GM18517 (cell line): Measurements from ENCODE around the gene SRMS.

Experiments used
- ATAC-seq: cut with Tn5 transposase; IDR thresholded peaks from one replicate; pipeline ENCODE4 v1.9.1; 2021; ENCODE audit warnings: mild to moderate bottlenecking, moderate library complexity; ENCODE audit not compliant: unreplicated experiment

SRMS gene, protein sequence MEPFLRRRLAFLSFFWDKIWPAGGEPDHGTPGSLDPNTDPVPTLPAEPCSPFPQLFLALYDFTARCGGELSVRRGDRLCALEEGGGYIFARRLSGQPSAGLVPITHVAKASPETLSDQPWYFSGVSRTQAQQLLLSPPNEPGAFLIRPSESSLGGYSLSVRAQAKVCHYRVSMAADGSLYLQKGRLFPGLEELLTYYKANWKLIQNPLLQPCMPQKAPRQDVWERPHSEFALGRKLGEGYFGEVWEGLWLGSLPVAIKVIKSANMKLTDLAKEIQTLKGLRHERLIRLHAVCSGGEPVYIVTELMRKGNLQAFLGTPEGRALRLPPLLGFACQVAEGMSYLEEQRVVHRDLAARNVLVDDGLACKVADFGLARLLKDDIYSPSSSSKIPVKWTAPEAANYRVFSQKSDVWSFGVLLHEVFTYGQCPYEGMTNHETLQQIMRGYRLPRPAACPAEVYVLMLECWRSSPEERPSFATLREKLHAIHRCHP

DNA sequence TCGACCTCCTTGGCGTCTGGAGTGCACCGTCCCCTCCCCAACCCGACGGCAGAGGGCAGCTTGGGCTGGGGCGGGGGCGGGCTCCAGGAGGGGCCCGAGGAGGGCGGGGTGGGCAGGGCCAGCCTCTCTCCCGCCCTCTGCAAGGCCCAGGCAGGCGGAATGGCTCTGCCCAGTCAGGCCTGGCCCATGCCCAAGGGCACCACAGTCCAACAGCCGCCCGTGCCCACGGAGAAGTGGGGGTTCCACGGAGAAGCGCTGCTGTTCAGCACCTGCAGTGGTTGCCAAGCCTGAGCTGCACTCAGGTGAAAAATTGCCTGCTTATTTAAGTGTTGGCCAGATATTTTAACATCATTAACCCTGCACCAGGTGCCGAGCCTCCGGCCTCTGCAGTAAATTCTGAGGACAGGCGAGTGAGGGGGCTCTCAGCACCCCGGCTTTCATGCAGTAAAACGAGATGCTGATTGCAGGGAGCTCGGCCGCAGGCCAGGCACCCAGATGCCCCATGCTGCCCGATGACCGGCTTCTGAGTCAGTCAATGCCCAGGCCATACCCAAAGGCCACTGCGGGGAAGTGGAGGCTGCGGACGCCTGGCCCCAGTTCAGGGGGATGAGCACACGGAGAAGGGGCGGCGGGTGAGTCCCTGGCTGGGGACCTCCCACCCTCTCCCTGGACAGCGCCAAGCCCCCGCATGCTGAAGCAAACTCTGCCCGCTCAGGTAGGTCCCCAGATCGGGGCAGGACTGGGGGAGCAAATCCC is at the start of gene SRMS:
Gene SRMS (minus strand): TSS at position 25 of the 756 bp plus-strand sequence. CDS start 286 bp downstream, outside the sequence.
- no peak for ATAC-seq

DNA sequence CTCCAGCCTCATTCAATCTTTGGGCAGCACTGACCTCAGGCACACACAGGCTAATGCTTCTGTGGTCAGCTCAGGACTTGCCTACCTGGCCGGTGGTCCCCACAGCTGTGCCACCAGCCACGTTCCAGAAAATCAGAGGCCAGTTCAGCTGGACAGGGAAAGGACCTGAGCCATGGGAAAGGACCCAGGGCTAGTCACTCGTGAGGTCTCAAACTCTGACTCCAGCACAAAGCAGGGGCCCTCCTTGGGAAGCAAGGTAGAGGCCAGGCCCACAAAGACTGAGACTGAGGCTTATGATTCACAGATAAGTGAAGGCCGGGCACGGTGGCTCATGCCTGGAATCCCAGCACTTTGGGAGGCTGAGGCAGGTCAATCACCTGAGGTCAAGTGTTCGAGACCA is 48.9 kb upstream of the SRMS start:
- no peak for ATAC-seq

DNA sequence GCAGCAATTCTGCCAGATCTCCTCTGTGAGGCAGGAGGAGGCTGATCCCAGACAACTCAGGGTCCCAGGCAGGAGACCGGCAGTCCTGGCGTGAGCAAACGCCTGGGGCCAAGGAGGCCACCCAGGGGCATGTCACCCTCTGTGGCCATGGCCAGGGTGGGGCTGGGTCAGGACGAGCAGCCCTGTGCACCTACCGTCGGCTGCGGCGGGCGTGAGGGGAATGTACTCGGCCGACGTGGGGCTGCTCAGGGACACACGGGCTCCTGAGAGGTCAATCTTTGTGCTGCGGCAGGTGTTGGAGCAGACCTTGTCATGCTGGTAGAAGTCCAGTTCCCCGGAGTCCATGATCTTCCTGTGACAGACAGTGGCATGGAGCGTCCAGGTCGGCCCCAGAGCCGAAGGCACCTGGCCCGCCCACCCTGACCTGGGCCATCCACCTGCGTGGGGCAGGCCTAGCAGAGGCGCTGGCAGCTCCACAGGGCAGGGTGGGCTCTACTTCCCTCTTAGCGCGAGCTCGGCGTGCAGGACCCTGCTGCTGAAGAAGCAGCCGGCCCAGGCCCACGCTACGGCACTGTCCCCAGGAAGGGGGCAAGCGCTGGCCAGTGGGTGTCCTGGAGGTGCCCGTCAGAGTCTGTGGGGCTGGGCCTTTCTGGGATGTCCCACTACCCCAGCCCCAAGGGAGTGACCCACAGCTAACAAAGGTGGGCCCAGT is 48.0 kb upstream of the SRMS start:
- no peak for ATAC-seq

DNA sequence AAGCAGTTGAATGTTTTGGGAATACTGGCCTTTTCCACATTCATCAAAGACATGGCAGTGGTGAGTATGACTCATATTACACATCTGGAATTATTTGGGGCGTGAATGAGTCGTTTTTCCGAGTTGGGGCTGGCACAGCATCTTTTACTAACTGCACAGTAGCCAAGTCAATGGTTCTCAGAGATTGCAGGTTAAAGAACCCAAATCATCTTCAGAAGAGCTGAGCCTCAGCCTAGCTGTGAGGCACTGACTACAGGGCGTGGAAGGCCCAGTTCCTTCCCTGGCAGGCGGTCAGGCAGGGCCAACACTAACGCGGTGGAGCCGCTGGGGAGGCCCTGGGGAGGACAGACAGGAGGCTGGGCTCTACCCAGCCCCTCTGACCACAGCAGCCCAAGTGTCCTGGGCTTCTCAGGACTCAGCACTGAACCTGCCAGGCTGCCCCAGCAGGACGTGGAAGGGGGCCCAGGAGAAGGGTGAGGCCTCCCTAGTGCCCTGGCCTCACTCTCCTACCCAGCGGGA is 46.6 kb upstream of the SRMS start:
- ATAC-seq: no peak

DNA sequence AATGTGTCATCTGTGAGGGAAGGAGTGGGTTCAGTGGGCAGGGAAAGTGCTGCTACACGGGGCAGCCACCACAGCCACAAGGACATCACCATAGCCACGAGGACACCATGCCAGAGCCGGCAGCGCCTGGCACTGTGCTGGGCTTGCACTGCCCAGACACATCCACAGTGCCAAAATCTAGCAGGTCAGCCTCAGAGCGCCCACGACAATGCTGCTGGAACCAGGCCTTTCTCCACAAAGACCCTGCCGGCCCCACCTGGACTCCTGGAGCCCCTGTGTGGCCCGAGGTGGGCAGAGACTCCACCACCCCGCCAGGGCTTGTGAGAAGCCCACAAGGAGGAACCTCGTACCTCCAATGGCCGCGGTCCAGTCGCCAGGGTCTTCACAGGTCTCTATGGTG is 45.1 kb upstream of the SRMS start:
- ATAC-seq: no peak

DNA sequence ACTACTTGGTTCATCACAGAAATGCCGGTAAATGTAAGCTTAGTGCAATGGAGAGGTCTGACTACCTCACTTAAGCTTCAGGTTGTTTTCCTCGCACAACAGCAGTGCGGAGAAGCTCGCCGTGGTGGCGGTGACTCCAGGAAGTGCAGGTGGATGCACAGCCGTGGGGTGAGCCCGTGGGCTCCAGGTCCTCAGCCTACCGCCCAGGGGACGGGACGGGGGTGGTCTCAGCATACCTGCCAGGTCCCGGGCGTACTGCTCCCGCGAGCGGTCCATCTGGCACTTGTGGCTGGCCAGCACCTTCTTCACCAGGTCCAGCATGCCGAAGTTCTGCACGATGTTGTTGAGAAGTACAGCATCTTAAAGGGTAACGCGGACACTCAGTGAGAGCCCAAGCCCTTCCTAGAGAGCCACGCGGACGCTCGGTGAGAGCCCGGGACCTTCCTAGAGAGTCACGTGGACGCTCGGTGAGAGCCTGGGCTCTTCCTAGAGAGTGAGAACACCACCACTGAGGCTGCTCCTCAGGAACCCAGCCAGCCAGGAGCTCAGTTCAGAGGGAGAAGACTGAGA is 44.3 kb upstream of the SRMS start:
- no peak for ATAC-seq

DNA sequence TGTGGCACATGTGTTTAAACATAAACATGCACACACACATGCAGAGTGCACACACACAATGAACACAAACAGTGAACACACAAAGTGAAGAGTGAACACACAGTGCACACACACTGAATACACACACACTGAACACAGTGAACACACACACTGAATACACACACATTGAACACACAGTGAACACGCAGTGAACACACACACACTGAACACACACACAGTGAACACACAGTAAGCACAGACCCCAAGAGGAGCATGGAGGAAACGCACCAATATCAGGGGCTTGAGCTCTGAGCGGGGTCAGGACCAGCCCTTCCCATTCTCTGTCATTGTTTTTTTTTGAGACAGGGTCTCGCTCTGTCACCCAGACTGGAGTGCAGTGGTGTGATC is 43.6 kb upstream of the SRMS start:
- no peak for ATAC-seq

DNA sequence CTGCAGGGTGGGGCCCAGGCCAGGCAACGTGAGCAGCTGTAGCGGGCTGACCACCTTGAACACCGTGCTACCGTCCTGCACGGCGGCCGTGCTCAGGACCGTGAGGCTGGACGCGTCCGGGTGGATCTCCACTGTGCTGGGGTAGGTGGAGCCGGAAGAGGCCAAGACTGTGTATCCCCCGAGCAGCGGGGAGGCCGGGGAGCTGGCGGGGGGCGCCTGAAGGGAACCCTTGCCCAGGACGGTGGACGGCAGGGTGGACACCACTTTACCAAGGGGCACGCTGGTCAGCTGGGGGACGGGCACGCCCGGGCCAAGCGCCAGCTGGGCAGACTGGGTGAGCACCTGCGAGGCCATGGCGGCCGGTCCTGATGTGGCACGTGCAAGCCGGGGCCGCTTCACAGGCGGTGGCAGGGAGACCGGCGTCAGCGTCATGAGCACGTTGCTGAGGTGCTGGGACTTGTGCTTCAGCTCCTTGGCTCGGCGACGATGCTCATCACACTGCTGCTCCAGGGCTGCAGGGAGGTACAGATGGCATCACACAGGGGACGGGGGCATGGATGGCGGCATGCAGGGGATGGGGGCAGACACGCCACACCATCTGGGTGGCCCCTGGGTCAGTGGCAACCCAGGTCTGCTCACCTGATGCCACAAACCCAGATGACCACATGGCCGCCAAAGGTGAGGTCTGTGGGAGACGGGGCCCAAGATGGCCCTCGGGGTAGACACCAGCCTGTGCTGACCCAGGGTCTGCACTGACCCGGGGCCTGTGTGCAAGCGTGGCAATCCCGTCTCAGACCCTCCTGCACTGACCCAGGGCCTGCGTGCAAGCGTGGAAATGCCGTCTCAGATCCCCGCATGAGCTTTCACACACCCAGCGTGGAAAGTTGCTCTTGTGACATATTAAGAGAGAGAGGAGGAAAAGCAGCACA is 42.9 kb upstream of the SRMS start:
- ATAC-seq: no peak

DNA sequence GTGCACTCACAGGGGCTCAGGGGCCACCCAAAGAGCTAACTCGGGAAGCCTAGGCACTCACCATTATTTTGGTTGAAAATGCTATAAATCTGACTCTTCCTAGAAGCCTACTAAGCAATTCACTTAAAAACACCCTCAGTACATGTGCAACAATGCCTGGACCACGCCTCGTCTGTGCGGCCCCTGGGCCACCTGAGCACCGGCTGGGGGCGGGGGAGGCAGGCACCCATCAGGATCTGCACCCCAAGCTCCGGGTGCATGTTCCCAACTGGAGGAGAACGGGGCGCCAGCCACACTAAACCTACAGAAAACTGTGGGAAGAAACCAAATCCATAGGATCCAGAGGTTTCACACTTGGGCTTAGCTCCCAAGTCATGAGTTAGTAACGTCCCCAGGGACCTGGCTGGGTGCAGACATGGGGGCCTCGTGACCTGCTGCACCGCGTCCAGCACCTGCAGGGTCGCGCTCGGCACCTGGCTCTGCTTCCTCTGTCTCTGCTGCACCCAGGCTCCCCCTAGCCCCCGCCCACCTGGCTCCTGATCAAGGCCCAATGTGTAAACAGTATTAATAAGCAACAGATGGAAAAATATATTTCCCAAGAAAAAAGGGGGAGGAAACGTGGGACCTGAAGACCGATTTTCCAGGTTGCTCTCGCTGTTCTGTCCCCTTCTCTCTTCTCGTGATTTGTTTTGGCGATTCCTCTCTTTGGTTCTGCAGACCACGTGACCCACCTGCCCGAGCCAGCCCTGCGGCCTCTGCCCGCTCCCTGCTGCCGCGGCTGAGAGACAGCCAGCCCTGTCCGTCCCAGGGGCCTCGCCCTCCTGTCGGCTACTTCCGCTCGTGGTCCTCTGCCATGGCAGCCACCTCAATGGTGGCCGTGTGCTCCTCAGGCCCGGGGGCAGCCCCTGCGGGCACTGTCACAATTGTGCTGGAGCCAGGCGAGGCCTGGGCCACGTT is 42.0 kb upstream of the SRMS start:
- ATAC-seq: no peak

DNA sequence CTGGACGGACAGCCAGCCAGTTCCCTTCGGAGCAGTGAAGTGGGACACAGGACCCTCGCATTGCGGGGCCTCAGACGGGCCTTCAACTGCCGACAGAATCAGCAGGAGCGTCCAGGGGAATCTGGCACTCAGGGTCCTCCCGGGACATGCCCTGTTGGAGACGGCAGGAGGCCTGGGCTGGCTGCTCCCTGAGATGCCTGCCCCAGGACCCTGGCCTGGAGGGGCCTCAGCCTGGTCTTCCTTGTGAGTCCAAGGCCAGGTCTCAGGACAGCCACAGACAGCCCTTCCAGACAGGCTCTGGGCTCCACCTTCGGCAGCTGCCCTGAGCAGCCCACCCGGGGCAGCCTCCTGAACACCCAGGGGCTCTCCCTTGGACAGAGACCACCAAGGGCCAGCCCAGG is 41.1 kb upstream of the SRMS start:
- no peak for ATAC-seq

DNA sequence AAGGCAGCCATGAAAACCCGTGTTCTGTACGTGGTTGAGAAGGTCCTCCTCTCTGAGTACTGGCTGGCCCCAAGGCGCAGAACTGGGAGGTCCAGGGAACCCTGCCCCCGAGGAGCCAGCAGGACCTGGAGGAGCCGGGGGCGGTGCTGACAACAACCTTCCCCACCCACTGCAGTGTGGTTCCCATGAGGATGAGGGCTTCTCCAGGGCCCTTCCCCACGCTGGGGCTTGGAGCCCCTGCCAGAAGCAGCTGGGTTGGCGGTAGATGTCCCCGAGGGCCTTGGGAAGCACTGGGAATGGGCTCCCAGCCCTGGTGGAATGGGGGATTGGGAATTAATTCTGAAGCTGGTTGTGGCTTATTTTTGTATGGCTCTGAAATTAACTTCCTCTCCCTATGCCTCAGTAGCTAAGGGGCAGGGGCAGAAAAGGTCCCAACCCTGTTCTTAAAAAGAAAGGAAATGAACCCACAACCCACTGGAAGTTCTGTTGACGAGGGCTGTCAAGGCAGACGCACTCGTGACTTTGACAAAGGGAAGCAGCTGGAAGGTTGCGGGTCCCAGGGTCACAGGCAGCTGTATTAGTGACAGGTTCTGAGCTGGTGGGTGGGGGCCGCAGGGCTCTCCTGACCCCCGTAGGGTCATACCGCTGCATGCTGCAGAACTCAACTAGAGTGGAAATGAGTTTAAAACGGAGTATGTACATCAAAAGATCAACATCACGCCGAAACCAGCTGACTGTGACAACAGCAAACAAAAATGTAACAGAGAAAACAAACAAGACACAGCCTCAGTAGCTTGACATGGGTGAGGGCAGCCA is 40.4 kb upstream of the SRMS start:
- no peak for ATAC-seq

DNA sequence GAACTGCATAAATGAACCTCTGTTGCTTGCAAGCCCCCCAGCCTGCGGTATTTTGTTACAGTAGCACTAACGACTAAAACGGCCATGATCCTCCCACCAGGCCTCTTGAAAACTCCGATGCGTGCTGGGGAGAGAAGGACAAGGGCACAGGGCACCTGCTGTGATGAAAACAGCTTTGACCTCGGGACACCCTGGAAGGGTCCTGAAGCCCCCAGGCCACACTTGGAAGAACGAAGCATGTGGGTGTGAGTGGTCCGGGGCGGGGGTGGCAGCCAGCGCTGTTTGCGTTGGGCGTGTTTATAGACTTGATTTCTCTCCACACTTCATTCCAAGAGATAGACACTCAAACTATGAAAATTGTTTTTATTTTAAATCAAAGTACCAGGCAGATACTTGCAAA is 39.7 kb upstream of the SRMS start:
- ATAC-seq: no peak

DNA sequence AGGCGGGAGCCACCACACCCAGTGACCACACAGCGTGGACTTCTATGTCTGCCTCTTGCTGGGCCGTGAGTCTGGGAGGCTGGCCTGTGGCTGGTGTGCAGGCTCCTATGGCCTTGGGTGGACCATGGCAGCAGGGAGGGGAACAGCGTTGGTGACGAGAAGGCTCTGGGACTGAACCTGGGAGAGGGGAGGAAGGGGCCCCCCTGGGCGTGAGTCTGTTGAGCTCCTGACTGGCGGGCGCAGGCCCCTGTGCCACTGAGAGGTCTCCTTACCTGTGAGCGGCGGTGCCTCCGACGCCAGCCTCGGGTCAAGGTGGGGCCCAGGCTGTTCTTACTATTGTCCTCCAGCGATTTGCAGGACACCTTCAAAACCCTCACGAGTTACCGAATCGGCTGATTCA is 39.2 kb upstream of the SRMS start:
- no peak for ATAC-seq

DNA sequence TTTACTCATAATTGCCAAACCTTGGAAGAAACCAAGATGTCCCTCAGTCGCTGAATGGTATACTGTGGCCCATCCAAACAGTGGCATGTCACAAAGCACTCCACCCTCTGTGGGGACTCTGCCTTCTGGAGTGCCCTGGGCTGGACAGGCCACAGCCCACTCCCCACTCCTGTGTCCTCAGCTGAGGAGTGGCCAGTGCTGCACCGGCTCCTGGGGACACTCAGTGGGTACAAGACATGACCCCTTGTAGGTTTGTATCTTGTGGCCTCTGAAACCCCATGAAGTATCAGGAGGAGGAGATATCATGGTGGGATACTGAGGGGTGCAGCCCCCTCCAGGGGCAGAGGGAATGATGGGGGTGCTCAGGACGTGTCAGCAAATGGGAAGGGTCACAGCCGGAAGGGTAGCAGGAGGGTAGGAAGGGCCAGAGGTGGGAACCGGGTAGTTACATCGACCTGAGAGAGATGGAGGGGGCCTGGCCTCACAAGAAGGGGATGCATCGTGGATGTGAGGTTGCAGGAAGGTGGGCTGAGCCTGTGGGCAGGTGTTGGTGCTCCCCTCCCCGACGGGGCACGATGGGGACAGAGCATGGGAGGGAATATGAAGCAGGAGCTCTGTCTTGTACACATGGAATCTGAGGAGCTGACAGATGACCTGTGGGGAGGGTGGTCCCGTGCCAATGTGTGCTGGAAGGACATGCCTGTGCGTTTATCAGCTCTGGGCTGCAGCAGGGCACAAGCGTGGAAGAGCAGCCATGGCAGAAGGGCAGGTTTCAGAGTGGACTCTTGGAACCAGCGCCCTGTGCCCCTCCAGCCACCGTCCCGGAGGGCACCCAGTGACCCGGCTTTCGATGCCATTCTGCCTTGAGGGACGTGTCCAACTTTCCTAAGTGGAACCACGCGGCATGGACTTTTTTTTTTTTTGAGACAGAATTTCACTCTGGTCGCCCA is 38.3 kb upstream of the SRMS start:
- ATAC-seq: no peak

DNA sequence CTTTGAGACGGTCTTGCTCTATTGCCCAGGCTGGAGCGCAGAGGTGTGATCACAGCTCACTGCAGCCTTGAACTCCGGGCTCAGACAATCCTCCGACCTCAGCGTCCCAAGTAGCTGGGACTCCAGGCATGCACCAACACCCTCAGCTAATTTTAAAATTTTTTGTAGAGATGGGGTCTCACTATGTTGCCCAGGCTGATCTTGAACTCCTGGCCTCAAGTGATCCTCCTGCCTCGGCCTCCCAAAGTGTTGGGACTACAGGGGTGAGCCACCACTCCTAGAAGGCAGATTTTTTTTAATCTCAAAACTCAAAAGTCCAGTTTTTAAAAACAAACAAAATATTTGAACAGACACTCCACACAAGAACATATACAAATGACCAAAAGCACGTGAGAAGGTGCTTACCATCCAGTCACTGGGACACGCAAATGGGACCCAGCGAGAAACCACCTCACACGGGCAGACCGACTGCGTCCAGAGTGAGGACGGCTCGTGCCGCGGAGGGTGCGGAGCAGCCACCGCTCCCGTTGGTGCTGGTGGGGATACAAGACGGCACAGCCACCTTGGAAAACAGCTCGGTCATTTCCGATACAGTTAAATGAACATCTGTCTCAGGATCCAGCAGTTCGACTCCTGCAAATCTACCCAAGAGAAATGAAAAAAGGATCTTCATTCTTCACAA is 35.0 kb upstream of the SRMS start:
- ATAC-seq: no peak

DNA sequence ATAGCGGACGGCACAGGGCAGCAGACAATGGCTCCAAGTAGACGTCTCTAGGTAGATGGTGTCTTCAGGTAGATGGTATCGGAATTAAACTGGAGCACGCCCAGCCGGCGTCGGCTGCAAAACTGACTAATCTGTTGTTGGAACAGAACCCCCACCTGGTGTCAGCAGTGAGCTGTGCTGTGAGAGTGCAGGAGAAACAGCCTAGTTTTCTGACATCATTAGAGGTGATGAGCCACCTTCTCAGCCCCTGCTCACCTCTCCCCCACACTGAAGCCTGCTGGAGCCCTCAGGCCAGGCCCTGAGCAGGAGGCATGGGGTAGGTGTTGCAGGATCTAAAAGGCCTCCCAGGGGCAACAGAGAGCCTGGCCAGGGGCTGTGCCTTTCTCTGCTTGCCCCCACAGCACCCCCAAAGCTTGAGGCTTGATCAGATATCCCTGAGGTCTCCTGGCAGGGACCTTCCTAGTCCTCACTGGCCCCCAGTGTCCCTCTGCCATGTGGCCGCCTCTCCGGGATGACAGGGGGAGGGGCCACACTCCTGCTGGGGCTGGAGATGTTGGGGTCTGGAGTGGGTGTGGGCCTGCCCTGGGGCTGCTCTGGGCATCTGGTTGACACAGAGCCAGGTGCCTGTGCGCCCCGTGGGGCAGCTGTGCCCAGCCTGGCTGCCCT is 33.4 kb upstream of the SRMS start:
- no peak for ATAC-seq
